ENCODE data around the gene HDAC10.

- no peak for TF ChIP-seq EP300 (IDR thresholded peaks at IDR 0.05; ENCODE audit: low read depth)
- TF ChIP-seq CTCF (IDR thresholded peaks at IDR 0.05) = no peak
- TF ChIP-seq POLR2A (IDR thresholded peaks at IDR 0.05) = no peak
- no peak for TF ChIP-seq POLR2AphosphoS5 (IDR thresholded peaks at IDR 0.05)
Measured at GRCh38 chr22:50272044-50272802, 21.2 kb upstream of the HDAC10 start.
